ENCODE data around the gene TRAF3IP1.
"Not testable (repeated sequence)": the region's sequence is repeated elsewhere in the genome, so short reads cannot be mapped to it uniquely, and the experiment has no call there.

TRAF3IP1 gene

GRCh38 chr2:238344035-238344434 is 23.7 kb downstream of the TRAF3IP1 start:
- no peak for DNase-seq

- no peak for DNase-seq
Observed at GRCh38 chr2:238344517-238344916, 24.2 kb downstream of the TRAF3IP1 start.

GRCh38 chr2:238345297-238345968 is 25.1 kb downstream of the TRAF3IP1 start:
- no peak for DNase-seq

- DNase-seq: no peak
Observed at GRCh38 chr2:238346544-238346943, 26.2 kb downstream of the TRAF3IP1 start.

- DNase-seq: no peak
Observed at GRCh38 chr2:238350150-238350897, 30.0 kb downstream of the TRAF3IP1 start.

GRCh38 chr2:238351315-238351714 is 31.0 kb downstream of the TRAF3IP1 start:
- DNase-seq: no peak

- no peak for DNase-seq
Observed at GRCh38 chr2:238352361-238352760, 32.0 kb downstream of the TRAF3IP1 start.

- no peak for DNase-seq
Observed at GRCh38 chr2:238358769-238359168, 38.5 kb downstream of the TRAF3IP1 start.

GRCh38 chr2:238359403-238359802 is 39.1 kb downstream of the TRAF3IP1 start:
- DNase-seq: no peak

- DNase-seq: no peak
Observed at GRCh38 chr2:238361877-238362276, 41.6 kb downstream of the TRAF3IP1 start.

- DNase-seq: no peak
Observed at GRCh38 chr2:238362626-238363025, 42.3 kb downstream of the TRAF3IP1 start.

GRCh38 chr2:238369591-238370040 is 49.3 kb downstream of the TRAF3IP1 start:
- no peak for DNase-seq

- no peak for DNase-seq
Observed at GRCh38 chr2:238370094-238370822, 49.9 kb downstream of the TRAF3IP1 start.

- no peak for DNase-seq
Observed at GRCh38 chr2:238370823-238371372, 50.6 kb downstream of the TRAF3IP1 start.

GRCh38 chr2:238372277-238372676 is 52.0 kb downstream of the TRAF3IP1 start:
- DNase-seq: not testable (repeated sequence)

- DNase-seq: no peak
Observed at GRCh38 chr2:238376884-238377391, 56.6 kb downstream of the TRAF3IP1 start.

GRCh38 chr2:238378230-238379095 is 58.1 kb downstream of the TRAF3IP1 start:
- DNase-seq: no peak

GRCh38 chr2:238379096-238379810 is 58.9 kb downstream of the TRAF3IP1 start:
- no peak for DNase-seq

- no peak for DNase-seq
Observed at GRCh38 chr2:238380336-238380735, 60.0 kb downstream of the TRAF3IP1 start.

- no peak for DNase-seq
Observed at GRCh38 chr2:238380785-238381184, 60.5 kb downstream of the TRAF3IP1 start.

GRCh38 chr2:238381341-238382115 is 61.2 kb downstream of the TRAF3IP1 start:
- DNase-seq: no peak
